Astrocyte (in vitro differentiated cells and primary cell): ENCODE results near the gene KRT75. TPM values are rescaled to one million over a fixed set of nuclear protein-coding genes. Genes with fewer than 3 reads are reported as not detected.

Experiments used
- DNase-seq: peaks from one replicate; pipeline ENCODE4 v3.0.0-alpha.2; 2010; ENCODE audit warnings: low read depth
- FAIRE-seq: peaks from 2 replicates; lab custom pipeline; 2011; peaks lifted over from hg19 to GRCh38; lab: Jason Lieb, UNC
- H2AFZ ChIP-seq: 2 replicates; pipeline ENCODE4 v1.6.0; 2012; ENCODE audit warnings: low read depth, low read length, inconsistent platforms
- H3K27ac ChIP-seq: 2 replicates; pipeline ENCODE4 v1.5.1; 2011; ENCODE audit warnings: low read depth, low read length, inconsistent platforms
- H3K27me3 ChIP-seq: 2 replicates; pipeline ENCODE4 v1.6.0; 2011; ENCODE audit warnings: low read length, inconsistent platforms; ENCODE audit not compliant: insufficient read depth
- H3K36me3 ChIP-seq: 2 replicates; pipeline ENCODE4 v1.5.1; 2011; ENCODE audit warnings: low read length, inconsistent platforms; ENCODE audit not compliant: insufficient read depth
- H3K4me1 ChIP-seq: 2 replicates; pipeline ENCODE4 v1.5.1; 2011; ENCODE audit warnings: low read length, inconsistent platforms; ENCODE audit not compliant: insufficient read depth
- H3K4me2 ChIP-seq: 2 replicates; pipeline ENCODE4 v1.6.0; 2012; ENCODE audit warnings: low read length, inconsistent platforms
- H3K4me3 ChIP-seq: 2 replicates; pipeline ENCODE4 v1.5.1; 2011; ENCODE audit warnings: low read depth, mild to moderate bottlenecking, low read length, inconsistent platforms; ENCODE audit not compliant: insufficient read depth
- H3K79me2 ChIP-seq: 2 replicates; pipeline ENCODE4 v1.6.0; 2012; ENCODE audit warnings: mild to moderate bottlenecking, low read length, inconsistent platforms; ENCODE audit not compliant: insufficient read depth
- H3K9ac ChIP-seq: 2 replicates; pipeline ENCODE4 v1.6.0; 2012; ENCODE audit warnings: mild to moderate bottlenecking, low read length, inconsistent platforms
- H3K9me3 ChIP-seq: 2 replicates; pipeline ENCODE4 v1.5.1; 2012; ENCODE audit warnings: low read depth, mild to moderate bottlenecking, low read length, inconsistent platforms; ENCODE audit not compliant: insufficient read depth
- H4K20me1 ChIP-seq: 2 replicates; pipeline ENCODE4 v1.6.0; 2012; ENCODE audit warnings: low read length, inconsistent platforms; ENCODE audit not compliant: insufficient read depth
- H3K27ac Mint-ChIP-seq: one replicate; pipeline ENCODE4 v1.8.0; 2021; ENCODE audit warnings: mild to moderate bottlenecking, mixed read lengths; ENCODE audit not compliant: unreplicated experiment
- H3K27me3 Mint-ChIP-seq: one replicate; pipeline ENCODE4 v1.8.0; 2021; ENCODE audit warnings: low read depth, mixed read lengths; ENCODE audit not compliant: unreplicated experiment
- H3K36me3 Mint-ChIP-seq: one replicate; pipeline ENCODE4 v1.8.0; 2021; ENCODE audit warnings: low read depth, mixed read lengths; ENCODE audit not compliant: unreplicated experiment
- H3K4me1 Mint-ChIP-seq: one replicate; pipeline ENCODE4 v1.8.0; 2021; ENCODE audit warnings: low read depth, mixed read lengths; ENCODE audit not compliant: unreplicated experiment
- H3K4me3 Mint-ChIP-seq: one replicate; pipeline ENCODE4 v1.8.0; 2021; ENCODE audit warnings: mild to moderate bottlenecking, moderate library complexity, mixed read lengths; ENCODE audit not compliant: unreplicated experiment
- H3K9me3 Mint-ChIP-seq: one replicate; pipeline ENCODE4 v1.8.0; 2021; ENCODE audit warnings: mild to moderate bottlenecking, mixed read lengths; ENCODE audit not compliant: unreplicated experiment
- CTCF ChIP-seq: IDR thresholded peaks from 2 replicates; pipeline ENCODE4 v1.5.1; 2011; ENCODE audit warnings: low read depth, mild to moderate bottlenecking, inconsistent platforms, low read length, moderate library complexity; ENCODE audit not compliant: insufficient read depth
- EZH2 ChIP-seq: IDR thresholded peaks from 2 replicates; pipeline ENCODE4 v1.6.1; 2012; ENCODE audit warnings: mild to moderate bottlenecking, low read length, inconsistent platforms; ENCODE audit not compliant: insufficient read depth
- total RNA-seq: library from RNA; stranded (reverse); gene quantifications from 2 replicates; pipeline ENCODE4 v1.2.1, GENCODE V29; 2021

The KRT75 gene
- total RNA-seq, 1 donor from 2014 or later = not detected

- peaks cover 77% of the 10 kb centered on the region for H3K27me3 Mint-ChIP-seq
- H3K4me1 Mint-ChIP-seq = no peaks in the 10 kb centered on the region
- Histone ChIP-seq H3K27me3 (peaks cover 5% of the 10 kb centered on the region), H4K20me1 (no peaks in the 10 kb centered on the region), H3K4me2 (no peak overlapping the region), H3K36me3 (no peaks in the 10 kb centered on the region), H2AFZ (no peak overlapping the region), H3K4me3 (no peak overlapping the region), H3K9me3 (no peaks in the 10 kb centered on the region), H3K4me1 (no peaks in the 10 kb centered on the region), H3K9ac (no peak overlapping the region), H3K27ac (no peak overlapping the region), H3K79me2 (no peaks in the 10 kb centered on the region)
- H3K9me3 Mint-ChIP-seq = peaks cover 6% of the 10 kb centered on the region
- FAIRE-seq = no peak
- no peak for DNase-seq
- TF ChIP-seq EZH2 (no peak), CTCF (no peak)
- no peak overlapping the region for H3K27ac Mint-ChIP-seq
- no peak overlapping the region for H3K4me3 Mint-ChIP-seq
- no peaks in the 10 kb centered on the region for H3K36me3 Mint-ChIP-seq
These were observed 30.6 kb downstream of the KRT75 start for GRCh38 chr12:52403561-52403960.

- no peaks in the 10 kb centered on the region for H3K79me2 ChIP-seq
- H3K4me3 Mint-ChIP-seq = no peak overlapping the region
- no peak overlapping the region for H3K27ac ChIP-seq
- H3K9ac ChIP-seq = no peak overlapping the region
- H3K4me1 Mint-ChIP-seq = no peaks in the 10 kb centered on the region
- peaks cover 6% of the 10 kb centered on the region for H3K27me3 ChIP-seq
- FAIRE-seq (no peak), DNase-seq (no peak)
- no peaks in the 10 kb centered on the region for H4K20me1 ChIP-seq
- H3K9me3 ChIP-seq = no peaks in the 10 kb centered on the region
- no peak overlapping the region for H3K27ac Mint-ChIP-seq
- H3K9me3 Mint-ChIP-seq = peaks cover 3% of the 10 kb centered on the region
- H3K36me3 Mint-ChIP-seq = no peaks in the 10 kb centered on the region
- no peak overlapping the region for H3K4me2 ChIP-seq
- no peak overlapping the region for H3K4me3 ChIP-seq
- no peak overlapping the region for H2AFZ ChIP-seq
- no peaks in the 10 kb centered on the region for H3K4me1 ChIP-seq
- H3K36me3 ChIP-seq = no peaks in the 10 kb centered on the region
- H3K27me3 Mint-ChIP-seq = peaks cover 74% of the 10 kb centered on the region
- no peak for TF ChIP-seq EZH2
- no peak for TF ChIP-seq CTCF
These were observed 31.2 kb downstream of the KRT75 start for GRCh38 chr12:52402873-52403540.

GRCh38 chr12:52402377-52402776 lies 31.8 kb downstream of the KRT75 start:
- no peaks in the 10 kb centered on the region for H4K20me1 ChIP-seq

More at GRCh38 chr12:52402377-52402776, 31.8 kb downstream of the KRT75 start:
- no peaks in the 10 kb centered on the region for H3K36me3 Mint-ChIP-seq
- Histone ChIP-seq H3K27me3 (peaks cover 10% of the 10 kb centered on the region), H3K9me3 (no peaks in the 10 kb centered on the region), H3K4me2 (no peak overlapping the region), H3K79me2 (no peaks in the 10 kb centered on the region), H3K27ac (no peak overlapping the region), H3K9ac (no peak overlapping the region), H2AFZ (no peak overlapping the region), H3K4me3 (no peak overlapping the region), H3K4me1 (no peaks in the 10 kb centered on the region), H3K36me3 (no peaks in the 10 kb centered on the region)
- TF ChIP-seq CTCF (no peak), EZH2 (no peak)
- H3K9me3 Mint-ChIP-seq = peaks cover 3% of the 10 kb centered on the region
- H3K27me3 Mint-ChIP-seq = peaks cover 81% of the 10 kb centered on the region
- H3K4me3 Mint-ChIP-seq = no peak overlapping the region
- no peaks in the 10 kb centered on the region for H3K4me1 Mint-ChIP-seq
- H3K27ac Mint-ChIP-seq = no peak overlapping the region
- DNase-seq (no peak), FAIRE-seq (no peak)
